H1 (cell line): ENCODE measurements around the gene OBSCN. TPM values are rescaled to one million over a fixed set of nuclear protein-coding genes. Genes with fewer than 3 reads are reported as not detected.

Source experiments
- CTCF ChIA-PET: fragments of 300-600 bp; sonication (Branson Sonifier 250); formaldehyde crosslinking; loops from one replicate; lab custom pipeline; 2021; ENCODE audit not compliant: partially characterized antibody; lab: Charles Lee
- POLR2A ChIA-PET: fragments of 300-600 bp; sonication (Branson Sonifier 250); formaldehyde crosslinking; loops from one replicate; lab custom pipeline; 2021; ENCODE audit warnings: inconsistent platforms; ENCODE audit not compliant: partially characterized antibody; lab: Charles Lee
- DNase-seq, 2 experiments: peaks; one replicate each; pipeline versions ENCODE4 v3.0.0 to v3.0.0-alpha.2; 2010 to 2022; ENCODE audit warnings: low spot score in 2 of 2, low read depth in 1 of 2, mixed read lengths in 1 of 2
- FAIRE-seq: peaks from 2 replicates; lab custom pipeline; 2011; peaks lifted over from hg19 to GRCh38; lab: Jason Lieb, UNC
- H2AFZ ChIP-seq: 2 replicates; pipeline ENCODE4 v1.8.1; 2012; ENCODE audit warnings: low read length, inconsistent platforms
- H2AK5ac ChIP-seq: 2 replicates; pipeline ENCODE4 v1.6.1; 2013; ENCODE audit warnings: low read depth, low read length
- H2BK120ac ChIP-seq: replicated peaks from 2 replicates; pipeline ENCODE3; 2013; ENCODE audit warnings: low read depth, low read length, inconsistent platforms
- H2BK12ac ChIP-seq: 2 replicates; pipeline ENCODE4 v1.6.1; 2013; ENCODE audit warnings: low read depth, low read length
- H2BK15ac ChIP-seq: 2 replicates; pipeline ENCODE4 v1.6.1; 2013; ENCODE audit warnings: low read length
- H2BK20ac ChIP-seq: 2 replicates; pipeline ENCODE4 v1.6.1; 2013; ENCODE audit warnings: low read length
- H2BK5ac ChIP-seq: 2 replicates; pipeline ENCODE4 v1.6.1; 2013; ENCODE audit warnings: low read depth, low read length
- H3K14ac ChIP-seq: 2 replicates; pipeline ENCODE4 v1.6.1; 2013; ENCODE audit warnings: inconsistent platforms; ENCODE audit not compliant: insufficient read length
- H3K18ac ChIP-seq: 2 replicates; pipeline ENCODE4 v1.6.1; 2013; ENCODE audit warnings: low read length; ENCODE audit errors: extremely low read depth
- H3K23ac ChIP-seq: 2 replicates; pipeline ENCODE4 v1.6.1; 2013; ENCODE audit warnings: inconsistent platforms; ENCODE audit not compliant: insufficient read length
- H3K23me2 ChIP-seq: 2 replicates; pipeline ENCODE4 v1.6.1; 2013; ENCODE audit warnings: low read depth, low read length
- H3K27ac ChIP-seq: 2 replicates; pipeline ENCODE4 v1.6.1; 2011; ENCODE audit warnings: low read depth, low read length, inconsistent platforms
- H3K27me3 ChIP-seq, 4 experiments: replicated peaks in 1 of 4; 1 replicate in 1 of 4; 2 replicates in 3 of 4; pipeline versions ENCODE4 v1.6.1 to v1.8.1; 2011 to 2013; ENCODE audit warnings: low read length in 3 of 4, mild to moderate bottlenecking in 3 of 4, inconsistent platforms in 2 of 4, mixed read lengths in 2 of 4, moderate library complexity in 1 of 4; ENCODE audit not compliant: control insufficient read depth in 3 of 4, insufficient read depth in 3 of 4; ENCODE audit errors: extremely low read depth in 1 of 4
- H3K36me3 ChIP-seq, 4 experiments: 2 replicates each; pipeline versions ENCODE4 v1.6.1 to v1.8.1; 2011 to 2013; ENCODE audit warnings: mild to moderate bottlenecking in 4 of 4, low read length in 3 of 4, moderate library complexity in 2 of 4, control low read depth in 1 of 4, inconsistent platforms in 1 of 4; ENCODE audit not compliant: insufficient read depth in 4 of 4, control insufficient read depth in 2 of 4
- H3K4ac ChIP-seq: replicated peaks from 2 replicates; pipeline ENCODE3; 2013; ENCODE audit warnings: low read length, low read depth, mixed read lengths, inconsistent platforms; ENCODE audit not compliant: insufficient read length
- H3K4me1 ChIP-seq, 4 experiments: replicated peaks in 1 of 4; 1 replicate in 1 of 4; 2 replicates in 3 of 4; pipeline versions ENCODE4 v1.6.1 to v1.8.1; 2011 to 2013; ENCODE audit warnings: low read length in 3 of 4, inconsistent platforms in 2 of 4, mixed read lengths in 1 of 4; ENCODE audit not compliant: insufficient read depth in 4 of 4, control insufficient read depth in 3 of 4
- H3K4me2 ChIP-seq, 2 experiments: 2 replicates each; pipeline versions ENCODE4 v1.6.1 to v1.8.1; 2011 to 2013; ENCODE audit warnings: low read depth in 2 of 2, low read length in 2 of 2, control low read depth in 1 of 2, inconsistent platforms in 1 of 2, mild to moderate bottlenecking in 1 of 2; ENCODE audit not compliant: insufficient read depth in 1 of 2
- H3K4me3 ChIP-seq, 4 experiments: fragments of 200-600, 300-600 bp in 1 of 4; sonication (generic), shearing (Covaris generic), sonication (Bioruptor Twin) in 1 of 4; 2 replicates each; pipeline versions ENCODE4 v1.5.1 to v1.8.1; 2011 to 2016; ENCODE audit warnings: low read length in 4 of 4, low read depth in 3 of 4, control low read depth in 2 of 4, inconsistent platforms in 2 of 4, mild to moderate bottlenecking in 2 of 4, mixed read lengths in 1 of 4, moderate library complexity in 1 of 4; ENCODE audit not compliant: insufficient read depth in 2 of 4; ENCODE audit errors: extremely low read depth in 1 of 4
- H3K56ac ChIP-seq: replicated peaks from 2 replicates; pipeline ENCODE3; 2013; ENCODE audit warnings: low read depth, mild to moderate bottlenecking, mixed read lengths, low read length, inconsistent platforms; ENCODE audit not compliant: insufficient read length
- H3K79me1 ChIP-seq: 2 replicates; pipeline ENCODE4 v1.6.1; 2013; ENCODE audit warnings: low read depth, low read length, control low read depth
- H3K79me2 ChIP-seq, 2 experiments: 2 replicates each; pipeline versions ENCODE4 v1.6.1 to v1.8.1; 2012 to 2013; ENCODE audit warnings: low read length in 2 of 2, mild to moderate bottlenecking in 2 of 2, inconsistent platforms in 1 of 2; ENCODE audit not compliant: insufficient read depth in 2 of 2, control insufficient read depth in 1 of 2
- H3K9ac ChIP-seq, 4 experiments: replicated peaks in 1 of 4; 1 replicate in 1 of 4; 2 replicates in 3 of 4; pipeline versions ENCODE4 v1.6.1 to v1.8.1; 2011 to 2013; ENCODE audit warnings: low read depth in 3 of 4, low read length in 3 of 4, control low read depth in 2 of 4, mild to moderate bottlenecking in 2 of 4, moderate library complexity in 2 of 4, inconsistent platforms in 1 of 4; ENCODE audit errors: extremely low read depth in 1 of 4
- H3K9me3 ChIP-seq, 2 experiments: 2 replicates each; pipeline versions ENCODE4 v1.6.1 to v1.8.1; 2012 to 2013; ENCODE audit warnings: mild to moderate bottlenecking in 2 of 2, moderate library complexity in 2 of 2, control low read depth in 1 of 2, inconsistent platforms in 1 of 2, low read depth in 1 of 2, low read length in 1 of 2, mixed read lengths in 1 of 2; ENCODE audit not compliant: insufficient read depth in 2 of 2
- H4K20me1 ChIP-seq, 2 experiments: replicated peaks in 1 of 2; 2 replicates each; pipeline versions ENCODE3 to v1.8.1; 2011 to 2013; ENCODE audit warnings: inconsistent platforms in 2 of 2, low read length in 2 of 2, mild to moderate bottlenecking in 1 of 2; ENCODE audit not compliant: insufficient read depth in 2 of 2, control insufficient read depth in 1 of 2
- H4K5ac ChIP-seq: 2 replicates; pipeline ENCODE4 v1.6.1; 2013; ENCODE audit warnings: low read length, low read depth, mixed read lengths, inconsistent platforms; ENCODE audit not compliant: insufficient read length
- H4K8ac ChIP-seq: 2 replicates; pipeline ENCODE4 v1.8.0; 2013; ENCODE audit warnings: mild to moderate bottlenecking, moderate library complexity, low read length, inconsistent platforms; ENCODE audit not compliant: insufficient read depth; ENCODE audit errors: extremely low read depth
- H4K91ac ChIP-seq: replicated peaks from 2 replicates; pipeline ENCODE3; 2013; ENCODE audit warnings: low read length, mixed read lengths, inconsistent platforms; ENCODE audit not compliant: insufficient read length
- CTBP2 ChIP-seq: IDR thresholded peaks from 2 replicates; pipeline ENCODE4 v1.7.0; 2011; ENCODE audit warnings: borderline replicate concordance, mild to moderate bottlenecking, moderate library complexity, mixed read lengths, low read length; ENCODE audit not compliant: insufficient read depth, insufficient read length
- EGR1 ChIP-seq: IDR thresholded peaks from 2 replicates; pipeline ENCODE4 v1.6.1; 2011; ENCODE audit warnings: low read depth, low read length, borderline replicate concordance
- GTF2F1 ChIP-seq: IDR thresholded peaks from 2 replicates; pipeline ENCODE4 v1.6.1; 2012; ENCODE audit warnings: low read depth, low read length, improper control_type of control experiment, borderline replicate concordance
- POU5F1 ChIP-seq: IDR thresholded peaks from 2 replicates; pipeline ENCODE4 v1.6.1; 2011; ENCODE audit warnings: low read depth, mild to moderate bottlenecking, low read length, moderate library complexity
- RBBP5 ChIP-seq: IDR thresholded peaks from 2 replicates; pipeline ENCODE4 v1.7.1; 2012; ENCODE audit warnings: low read depth, mild to moderate bottlenecking, inconsistent platforms, low read length, moderate library complexity, borderline replicate concordance
- SIX5 ChIP-seq: IDR thresholded peaks from 2 replicates; pipeline ENCODE4 v1.6.1; 2011; ENCODE audit warnings: mild to moderate bottlenecking, low read depth, low read length
- SUZ12 ChIP-seq: fragments of 200-600 bp; sonication (generic); IDR thresholded peaks from 2 replicates; pipeline ENCODE4 v1.6.1; 2012; ENCODE audit warnings: mild to moderate bottlenecking, inconsistent platforms, low read length, moderate library complexity, mixed read lengths
- TCF12 ChIP-seq: IDR thresholded peaks from 2 replicates; pipeline ENCODE4 v1.6.1; 2011; ENCODE audit warnings: low read depth, mild to moderate bottlenecking, low read length
- WGBS, 2 experiments: shearing (Covaris generic) in 1 of 2; methylation state at CpG; one replicate each; pipeline versions ENCODE4 v1.1.6 to v1.1.7; 2013 to 2015; ENCODE audit warnings: low lambda C conversion rate in 2 of 2, mixed read lengths in 2 of 2, inconsistent platforms in 1 of 2, low coverage in 1 of 2, missing lambda C conversion rate in 1 of 2; ENCODE audit not compliant: insufficient replicate concordance in 2 of 2, insufficient coverage in 1 of 2, insufficient read length in 1 of 2; ENCODE audit errors: extremely low coverage in 1 of 2, missing lambda C conversion rate in 1 of 2; 5-methylcytosine and 5-hydroxymethylcytosine counted together
- polyA plus RNA-seq, 7 experiments: library from polyadenylated mRNA; depleted of rRNA in 3 of 7; stranded (reverse) in 5 of 7; unstranded in 2 of 7; fragments of >200 nt in 5 of 7; fragments of 200-250 nt in 2 of 7; gene quantifications; 1 replicate in 5 of 7; 2 replicates in 1 of 7; 4 replicates in 1 of 7; pipeline versions ENCODE4 v1.2.1 to v1.2.3, GENCODE V29; 2011 to 2013; ENCODE audit warnings: missing spikeins in 2 of 7, mixed read lengths in 2 of 7
- total RNA-seq: library from RNA; stranded (reverse); fragmentation: NEBNext Ultra II Directional; extraction: Animal tissue kit (Norgen Biotek cat#: 25700); gene quantifications from 2 replicates; pipeline ENCODE4 v1.2.1, GENCODE V29; 2021
- TF ChIP-seq, protein P1 (sequence below): IDR thresholded peaks from 2 replicates; pipeline ENCODE4 v1.6.1; 2012; ENCODE audit warnings: low read length, inconsistent platforms
- TF ChIP-seq, protein P2 (sequence below): IDR thresholded peaks from 2 replicates; pipeline ENCODE4 v1.6.1; 2011; ENCODE audit warnings: low read depth, mild to moderate bottlenecking, low read length; ENCODE audit not compliant: insufficient read depth

Gene OBSCN
- total and polyA plus RNA-seq, 2 of the 8 experiments (the other 6 are each of a cell fraction or from before 2014, with no cell fraction given), result 7.5 to 28.4 TPM

DNA sequence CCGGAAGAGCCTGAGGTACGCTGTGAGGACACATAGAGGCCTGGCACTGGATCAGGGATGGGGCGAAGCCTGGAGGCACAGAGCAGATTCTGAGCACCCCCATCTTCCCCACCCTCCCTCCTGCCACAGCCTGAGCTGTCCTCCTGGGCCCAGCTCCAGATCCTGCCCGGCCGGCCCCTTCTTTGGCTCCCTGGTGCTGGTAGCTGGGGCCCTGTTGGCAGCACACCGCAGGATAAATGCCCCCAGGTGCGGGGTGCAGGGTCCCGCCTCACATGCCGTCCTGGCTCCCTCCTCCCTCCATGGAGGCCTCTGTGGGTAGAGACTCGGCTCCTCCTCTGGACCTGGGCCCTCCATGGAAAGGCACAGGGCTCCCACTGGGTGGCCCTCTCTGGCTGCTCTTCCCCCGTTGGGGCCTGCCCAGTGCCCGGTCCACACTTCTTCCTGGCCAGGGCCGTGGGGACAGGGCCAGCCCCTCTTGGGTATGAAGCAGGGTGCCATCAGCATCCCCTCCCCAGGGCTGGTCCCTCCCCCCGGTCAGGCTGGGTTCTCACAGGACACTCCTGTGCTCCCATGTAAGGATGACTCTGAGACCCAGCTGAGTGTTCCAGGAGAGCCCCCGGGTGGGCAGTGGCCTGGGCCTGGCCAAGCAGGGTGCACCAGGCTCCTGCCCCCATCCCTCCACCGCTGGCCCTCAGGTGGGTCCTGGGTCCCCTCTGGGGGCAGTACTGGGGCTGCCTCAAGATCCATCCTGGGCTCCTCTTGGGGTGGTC is 1.1 kb upstream of the OBSCN start:
- Histone ChIP-seq H3K9ac (no peak overlapping the region), H3K4me3 (no peak overlapping the region), H3K4ac (no peak overlapping the region), H3K36me3 (no peaks in the 10 kb centered on the region), H3K14ac (no peak overlapping the region), H3K4me1 (peaks cover 0 to 3% (median 0%) of the 10 kb centered on the region in 4 experiments; a peak in 2 of 7 replicates), H3K79me2 (no peaks in the 10 kb centered on the region), H2AK5ac (no peak overlapping the region), H3K56ac (no peak overlapping the region), H3K27me3 (peaks cover 0 to 25% (median 8%) of the 10 kb centered on the region in 4 experiments; a peak in 5 of 7 replicates), H2BK15ac (no peak overlapping the region), H4K91ac (no peak overlapping the region), H2BK5ac (no peak overlapping the region), H3K9me3 (no peaks in the 10 kb centered on the region), H2BK20ac (no peak overlapping the region), H4K5ac (no peak overlapping the region), H3K27ac (no peak overlapping the region), H3K79me1 (no peaks in the 10 kb centered on the region), H2BK120ac (no peak overlapping the region), H3K23ac (no peak overlapping the region), H3K4me2 (no peak overlapping the region), H2AFZ (no peak overlapping the region), H3K18ac (no peak overlapping the region), H4K20me1 (peaks cover 2% of the 10 kb centered on the region in 2 experiments), H4K8ac (no peak overlapping the region), H2BK12ac (no peak overlapping the region), H3K23me2 (no peaks in the 10 kb centered on the region)
- DNase-seq, result no peak
- no peak for FAIRE-seq
- 81% methylated on average over 14 of the region's 16 CpGs; no CpG with 5 or more reads in 1 of the 2 experiments for WGBS, 2 experiments
- ChIA-PET POLR2A (interaction anchor here (1.6 kb wide), 1 partner anchor 33 kb away, joined by 4 read pairs; no protein-coding TSS in a partner anchor), CTCF (interaction anchor here (0.9 to 1.6 kb wide), 2 partner anchors 11 to 58 kb away, joined by 4 to 5 read pairs; no protein-coding TSS in a partner anchor)
- TF ChIP-seq GTF2F1 (no peak), RBBP5 (no peak), POU5F1 (no peak), SUZ12 (no peak), TCF12 (no peak), CTBP2 (no peak), SIX5 (no peak), EGR1 (no peak)
- TF ChIP-seq, protein P1, sequence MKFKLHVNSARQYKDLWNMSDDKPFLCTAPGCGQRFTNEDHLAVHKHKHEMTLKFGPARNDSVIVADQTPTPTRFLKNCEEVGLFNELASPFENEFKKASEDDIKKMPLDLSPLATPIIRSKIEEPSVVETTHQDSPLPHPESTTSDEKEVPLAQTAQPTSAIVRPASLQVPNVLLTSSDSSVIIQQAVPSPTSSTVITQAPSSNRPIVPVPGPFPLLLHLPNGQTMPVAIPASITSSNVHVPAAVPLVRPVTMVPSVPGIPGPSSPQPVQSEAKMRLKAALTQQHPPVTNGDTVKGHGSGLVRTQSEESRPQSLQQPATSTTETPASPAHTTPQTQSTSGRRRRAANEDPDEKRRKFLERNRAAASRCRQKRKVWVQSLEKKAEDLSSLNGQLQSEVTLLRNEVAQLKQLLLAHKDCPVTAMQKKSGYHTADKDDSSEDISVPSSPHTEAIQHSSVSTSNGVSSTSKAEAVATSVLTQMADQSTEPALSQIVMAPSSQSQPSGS, result no peak
- TF ChIP-seq, protein P2, sequence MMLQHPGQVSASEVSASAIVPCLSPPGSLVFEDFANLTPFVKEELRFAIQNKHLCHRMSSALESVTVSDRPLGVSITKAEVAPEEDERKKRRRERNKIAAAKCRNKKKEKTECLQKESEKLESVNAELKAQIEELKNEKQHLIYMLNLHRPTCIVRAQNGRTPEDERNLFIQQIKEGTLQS, result no peak
